CD4-positive, alpha-beta T cell treated with Interleukin-2 at 100 ng/mL for 4 hours (primary cell): ENCODE data around the gene U2AF1L4.
"Not testable (repeated sequence)": the region's sequence is repeated elsewhere in the genome, so short reads cannot be mapped to it uniquely, and the experiment has no call there.

ENCODE experiments used
- DNase-seq: peaks from one replicate; pipeline ENCODE4 v3.0.0-alpha.2; 2020; ENCODE audit warnings: low spot score

Gene U2AF1L4

DNA sequence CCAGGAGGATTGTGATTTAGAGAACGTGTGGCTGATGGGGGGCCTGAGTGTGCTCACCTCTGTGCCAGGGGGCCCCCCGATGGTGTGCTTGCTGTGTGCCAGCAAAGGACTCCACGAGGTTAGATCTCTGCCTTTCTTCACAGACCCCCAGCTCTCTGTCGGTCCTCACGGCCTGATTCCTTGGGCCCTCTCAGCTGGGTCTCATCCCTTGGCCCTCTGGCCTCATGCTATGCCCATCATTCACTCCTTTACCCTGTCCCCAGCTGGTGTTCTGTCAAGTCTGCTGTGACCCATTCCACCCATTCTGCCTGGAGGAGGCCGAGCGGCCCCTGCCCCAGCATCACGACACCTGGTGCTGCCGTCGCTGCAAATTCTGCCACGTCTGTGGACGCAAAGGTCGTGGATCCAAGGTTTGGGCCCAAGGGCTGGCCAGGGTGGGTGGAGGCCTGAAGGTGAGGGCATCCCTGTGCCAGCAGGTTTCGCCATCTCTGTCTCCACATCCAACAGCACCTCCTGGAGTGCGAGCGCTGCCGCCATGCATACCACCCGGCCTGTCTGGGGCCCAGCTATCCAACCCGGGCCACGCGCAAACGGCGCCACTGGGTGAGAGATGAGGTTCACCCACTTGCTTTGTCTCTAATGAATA, 19.9 kb downstream of the U2AF1L4 start:
- no peak for DNase-seq

- no peak for DNase-seq
These were observed 20.7 kb downstream of the U2AF1L4 start for GRCh38 chr19:35724560-35724959.

GRCh38 chr19:35724132-35724531, 21.1 kb downstream of the U2AF1L4 start:
- DNase-seq: not testable (repeated sequence)

DNA sequence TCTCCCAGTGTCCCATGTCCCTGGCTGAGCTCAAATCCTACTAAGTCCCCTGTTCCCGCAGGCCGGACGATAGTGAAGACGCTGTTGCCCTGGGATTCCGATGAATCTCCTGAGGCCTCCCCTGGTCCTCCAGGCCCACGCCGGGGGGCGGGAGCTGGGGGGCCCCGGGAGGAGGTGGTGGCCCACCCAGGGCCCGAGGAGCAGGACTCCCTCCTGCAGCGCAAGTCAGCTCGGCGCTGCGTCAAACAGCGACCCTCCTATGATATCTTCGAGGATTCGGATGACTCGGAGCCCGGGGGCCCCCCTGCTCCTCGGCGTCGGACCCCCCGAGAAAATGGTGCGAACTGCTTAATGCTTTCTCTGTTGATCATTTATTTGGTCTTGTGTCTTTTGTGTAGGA, 21.5 kb downstream of the U2AF1L4 start:
- no peak for DNase-seq

- no peak for DNase-seq
These were observed 22.3 kb downstream of the U2AF1L4 start for GRCh38 chr19:35722897-35723296.

DNA sequence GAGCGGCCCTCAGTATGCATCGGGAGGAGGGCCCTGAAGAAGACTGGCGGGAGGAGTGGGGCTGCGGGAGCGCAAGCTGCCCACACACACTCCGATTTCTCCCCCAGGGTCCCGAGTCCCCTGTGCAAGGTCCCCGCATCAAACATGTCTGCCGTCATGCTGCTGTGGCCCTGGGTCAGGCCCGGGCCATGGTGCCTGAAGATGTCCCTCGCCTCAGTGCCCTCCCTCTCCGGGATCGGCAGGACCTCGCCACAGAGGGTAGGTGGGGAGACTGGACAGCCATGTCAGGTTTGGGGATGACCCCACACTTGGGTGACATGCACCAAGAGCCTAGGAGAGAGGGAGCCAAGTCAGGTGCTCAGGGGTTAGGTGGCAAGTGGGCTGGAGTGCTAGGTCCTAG, 22.8 kb downstream of the U2AF1L4 start:
- no peak for DNase-seq

GRCh38 chr19:35721374-35721773, 23.8 kb downstream of the U2AF1L4 start:
- no peak for DNase-seq

DNA sequence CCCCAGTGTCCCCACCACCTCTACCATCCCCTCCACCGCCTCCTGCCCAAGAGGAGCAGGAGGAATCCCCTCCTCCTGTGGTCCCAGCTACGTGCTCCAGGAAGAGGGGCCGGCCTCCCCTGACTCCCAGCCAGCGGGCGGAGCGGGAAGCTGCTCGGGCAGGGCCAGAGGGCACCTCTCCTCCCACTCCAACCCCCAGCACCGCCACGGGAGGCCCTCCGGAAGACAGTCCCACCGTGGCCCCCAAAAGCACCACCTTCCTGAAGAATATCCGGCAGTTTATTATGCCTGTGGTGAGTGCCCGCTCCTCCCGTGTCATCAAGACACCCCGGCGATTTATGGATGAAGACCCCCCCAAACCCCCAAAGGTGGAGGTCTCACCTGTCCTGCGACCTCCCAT, 24.6 kb downstream of the U2AF1L4 start:
- DNase-seq: no peak

DNA sequence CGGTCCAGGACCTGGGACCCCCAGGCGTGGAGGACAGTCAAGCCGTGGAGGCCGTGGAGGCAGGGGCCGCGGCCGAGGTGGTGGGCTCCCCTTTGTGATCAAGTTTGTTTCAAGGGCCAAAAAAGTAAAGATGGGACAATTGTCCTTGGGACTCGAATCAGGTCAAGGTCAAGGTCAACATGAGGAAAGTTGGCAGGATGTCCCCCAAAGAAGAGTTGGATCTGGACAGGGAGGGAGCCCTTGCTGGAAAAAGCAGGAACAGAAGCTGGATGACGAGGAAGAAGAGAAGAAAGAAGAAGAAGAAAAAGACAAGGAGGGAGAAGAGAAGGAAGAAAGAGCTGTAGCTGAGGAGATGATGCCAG, 25.1 kb downstream of the U2AF1L4 start:
- DNase-seq: no peak

- no peak for DNase-seq
These were observed 25.6 kb downstream of the U2AF1L4 start for GRCh38 chr19:35719402-35720162.

GRCh38 chr19:35718345-35719041, 26.7 kb downstream of the U2AF1L4 start:
- peak; percentile 19 for DNase-seq

DNA sequence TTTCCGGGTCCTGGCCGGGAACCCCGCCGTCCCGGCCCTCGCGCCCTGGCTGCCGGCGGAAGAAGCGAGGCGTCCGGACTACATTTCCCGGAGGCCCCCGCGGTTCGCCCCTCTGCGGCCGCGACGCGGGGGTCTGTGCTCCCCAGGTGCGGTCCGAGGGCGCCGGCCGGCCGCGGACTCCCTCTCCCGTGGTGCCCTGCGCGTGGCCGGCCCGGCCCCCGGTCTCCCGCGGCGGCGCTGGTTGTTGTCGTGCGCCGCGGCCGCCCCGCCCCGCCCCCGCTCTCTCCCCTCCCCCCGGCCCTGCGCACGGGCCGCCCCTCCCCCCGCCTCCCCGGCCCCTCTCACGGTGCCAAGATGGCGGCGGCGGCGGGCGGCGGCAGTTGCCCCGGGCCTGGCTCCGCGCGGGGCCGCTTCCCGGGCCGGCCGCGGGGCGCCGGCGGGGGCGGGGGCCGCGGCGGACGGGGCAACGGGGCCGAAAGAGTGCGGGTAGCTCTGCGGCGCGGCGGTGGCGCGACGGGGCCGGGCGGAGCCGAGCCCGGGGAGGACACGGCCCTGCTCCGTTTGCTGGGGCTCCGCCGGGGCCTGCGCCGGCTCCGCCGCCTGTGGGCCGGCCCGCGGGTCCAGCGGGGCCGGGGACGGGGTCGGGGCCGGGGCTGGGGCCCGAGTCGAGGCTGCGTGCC, 27.4 kb downstream of the U2AF1L4 start, which contains the start of gene KMT2B:
Gene KMT2B, plus strand, starts transcription at position 339 of the 680 bp plus-strand sequence. Its CDS starts 16 bp downstream, at position 355.
- DNase-seq: no peak

DNA sequence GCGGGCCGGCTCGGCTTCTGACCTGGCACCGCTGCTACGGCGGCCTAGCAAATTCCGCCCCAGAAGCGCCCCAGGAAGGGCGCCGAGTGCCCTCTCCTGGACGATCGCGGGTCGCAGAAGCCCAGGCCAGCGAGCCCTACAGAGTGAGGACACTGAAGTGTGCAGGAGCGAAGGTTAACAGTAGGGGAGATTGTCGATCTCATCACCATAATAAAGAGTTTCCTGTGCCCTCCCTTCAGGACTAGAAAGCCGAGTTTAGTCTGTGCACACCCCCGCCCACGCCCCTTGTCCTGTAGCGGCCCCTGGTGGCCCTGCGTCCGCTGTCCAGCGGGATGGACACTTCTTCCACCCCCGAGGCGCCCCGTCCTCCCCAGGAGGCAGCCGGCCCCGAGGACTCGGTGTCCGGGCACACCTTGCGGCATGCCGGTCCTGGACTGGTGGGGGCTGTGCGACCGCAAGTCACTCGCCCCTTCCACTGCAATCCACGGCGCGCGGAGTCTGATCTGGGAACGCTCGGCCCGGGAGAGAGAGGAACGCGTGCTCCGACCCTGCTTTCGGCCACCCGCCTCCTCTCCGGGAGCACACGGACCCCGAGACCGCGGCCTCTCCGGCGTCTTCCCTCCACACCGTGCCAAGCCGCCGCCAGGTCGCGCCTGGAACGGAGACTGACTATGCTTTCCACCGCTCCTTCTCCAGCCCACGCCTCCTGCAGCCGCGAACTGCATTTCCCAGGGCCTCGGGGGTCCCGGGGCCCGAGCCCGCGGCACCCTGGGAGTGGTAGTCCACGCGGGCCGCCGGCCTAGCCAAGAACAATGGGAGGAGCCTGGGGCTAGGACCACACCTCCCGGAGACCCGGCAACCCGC, 28.2 kb downstream of the U2AF1L4 start:
- peak; percentile 98 for DNase-seq

GRCh38 chr19:35715981-35716800, 29.0 kb downstream of the U2AF1L4 start:
- no peak for DNase-seq

DNA sequence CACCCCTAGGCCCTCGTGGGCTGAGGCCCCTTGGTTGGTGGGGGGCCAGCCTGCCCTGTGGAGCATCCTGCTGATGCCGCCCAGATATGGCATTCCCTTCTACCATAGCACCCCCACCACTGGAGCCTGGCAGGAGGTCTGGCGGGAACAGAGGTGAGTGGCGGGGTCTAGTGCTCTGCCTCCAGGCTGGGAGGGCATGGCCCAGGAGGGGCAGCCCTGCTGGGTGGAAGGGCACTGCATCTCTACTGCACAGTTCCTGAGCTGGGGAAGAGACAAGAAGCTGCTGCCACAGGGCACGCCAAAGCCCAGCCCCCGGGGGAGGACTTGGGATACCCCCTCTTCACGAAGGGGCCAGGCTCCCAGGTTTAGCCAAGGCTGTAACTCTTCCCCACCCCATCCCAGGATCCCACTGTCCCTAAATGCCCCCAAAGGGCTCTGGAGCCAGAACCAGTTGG, 29.8 kb downstream of the U2AF1L4 start:
- no peak for DNase-seq

DNA sequence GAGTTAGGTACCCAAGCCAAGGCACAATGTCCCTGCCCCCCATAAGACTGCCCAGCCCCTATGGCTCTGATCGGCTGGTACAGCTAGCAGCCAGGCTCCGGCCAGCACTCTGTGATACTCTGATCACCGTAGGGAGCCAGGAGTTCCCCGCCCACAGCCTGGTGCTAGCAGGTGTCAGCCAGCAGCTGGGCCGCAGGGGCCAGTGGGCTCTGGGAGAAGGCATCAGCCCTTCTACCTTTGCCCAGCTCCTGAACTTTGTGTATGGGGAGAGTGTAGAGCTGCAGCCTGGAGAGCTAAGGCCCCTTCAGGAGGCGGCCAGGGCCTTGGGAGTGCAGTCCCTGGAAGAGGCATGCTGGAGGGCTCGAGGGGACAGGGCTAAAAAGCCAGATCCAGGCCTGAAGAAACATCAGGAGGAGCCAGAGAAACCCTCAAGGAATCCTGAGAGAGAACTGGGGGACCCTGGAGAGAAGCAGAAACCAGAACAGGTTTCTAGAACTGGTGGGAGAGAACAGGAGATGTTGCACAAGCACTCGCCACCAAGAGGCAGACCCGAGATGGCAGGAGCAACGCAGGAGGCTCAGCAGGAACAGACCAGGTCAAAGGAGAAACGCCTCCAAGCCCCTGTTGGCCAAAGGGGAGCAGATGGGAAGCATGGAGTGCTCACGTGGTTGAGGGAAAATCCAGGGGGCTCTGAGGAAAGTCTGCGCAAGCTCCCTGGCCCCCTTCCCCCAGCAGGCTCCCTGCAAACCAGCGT, 30.4 kb downstream of the U2AF1L4 start:
- DNase-seq: no peak

DNA sequence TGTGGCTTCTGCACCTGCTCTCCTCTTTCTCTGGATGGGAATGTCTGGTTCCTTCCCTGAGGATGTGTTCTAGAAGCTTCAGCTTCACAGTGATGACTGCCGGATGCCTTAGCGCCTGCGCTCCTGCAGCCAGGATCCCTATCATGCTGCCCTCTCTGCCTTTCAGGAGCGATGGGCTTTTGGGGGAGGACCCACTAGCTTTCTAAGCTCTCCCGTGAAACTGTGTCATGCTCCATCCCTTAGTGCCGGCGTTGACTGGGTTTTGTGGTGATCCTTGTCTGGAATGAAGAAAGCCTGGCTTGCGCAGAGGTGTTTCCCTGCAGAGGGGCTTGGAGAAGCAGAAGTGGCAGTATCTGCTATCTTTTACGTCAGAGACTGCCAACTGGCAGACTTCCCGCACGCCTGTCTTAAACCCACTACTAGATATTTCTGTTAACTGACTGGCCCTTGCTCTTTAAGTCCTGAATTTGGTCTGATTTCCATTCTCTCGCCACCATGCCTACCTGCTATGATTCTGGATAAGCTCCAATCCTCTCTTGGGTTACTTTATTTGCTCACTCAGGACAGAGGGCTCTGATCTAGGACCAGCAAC, 31.2 kb downstream of the U2AF1L4 start:
- DNase-seq: no peak

- DNase-seq: no peak
These were observed 31.7 kb downstream of the U2AF1L4 start for GRCh38 chr19:35713506-35713850.
